ENCODE measurements around the gene C3orf18.

The C3orf18 gene

GRCh38 chr3:50549226-50549625 lies 18.3 kb downstream of the C3orf18 start:
- DNase-seq: no peak

GRCh38 chr3:50545781-50546180 lies 21.8 kb downstream of the C3orf18 start:
- no peak for DNase-seq

GRCh38 chr3:50542177-50543034 lies 25.1 kb downstream of the C3orf18 start:
- peak; percentile 55 for DNase-seq

GRCh38 chr3:50539356-50540286 lies 27.9 kb downstream of the C3orf18 start:
- DNase-seq: no peak

- DNase-seq: no peak
Observed at GRCh38 chr3:50537421-50538129, 30.0 kb downstream of the C3orf18 start.

GRCh38 chr3:50536471-50537180 lies 30.9 kb downstream of the C3orf18 start:
- DNase-seq: no peak

GRCh38 chr3:50534681-50535330 lies 32.7 kb downstream of the C3orf18 start:
- no peak for DNase-seq

GRCh38 chr3:50533807-50534461 lies 33.6 kb downstream of the C3orf18 start:
- no peak for DNase-seq

GRCh38 chr3:50533316-50533715 lies 34.2 kb downstream of the C3orf18 start:
- no peak for DNase-seq

GRCh38 chr3:50532062-50532705 lies 35.4 kb downstream of the C3orf18 start:
- DNase-seq: no peak

GRCh38 chr3:50531201-50531600 lies 36.3 kb downstream of the C3orf18 start:
- DNase-seq: no peak

- DNase-seq: peak; percentile 7
Observed at GRCh38 chr3:50530001-50530970, 37.3 kb downstream of the C3orf18 start.

GRCh38 chr3:50525987-50526386 lies 41.6 kb downstream of the C3orf18 start:
- no peak for DNase-seq

- DNase-seq: no peak
Observed at GRCh38 chr3:50525191-50525910, 42.2 kb downstream of the C3orf18 start.

GRCh38 chr3:50524746-50525145 lies 42.8 kb downstream of the C3orf18 start:
- no peak for DNase-seq

- DNase-seq: no peak
Observed at GRCh38 chr3:50523279-50523811, 44.2 kb downstream of the C3orf18 start.

GRCh38 chr3:50521572-50521971 lies 46.0 kb downstream of the C3orf18 start:
- no peak for DNase-seq

GRCh38 chr3:50520849-50521248 lies 46.7 kb downstream of the C3orf18 start:
- no peak for DNase-seq
